C4-2B (cell line): ENCODE results near the gene PLEKHO1.

ENCODE experiments used
- ZFX ChIP-seq: fragments of 450-650 bp; IDR thresholded peaks from 2 replicates; pipeline ENCODE4 v1.6.1; 2017
- TF ChIP-seq, protein P1 (sequence below): fragments of 450-650 bp; conservative IDR thresholded peaks from 2 replicates; pipeline ENCODE4 v1.5.1; 2017; ENCODE audit warnings: mild to moderate bottlenecking

DNA sequence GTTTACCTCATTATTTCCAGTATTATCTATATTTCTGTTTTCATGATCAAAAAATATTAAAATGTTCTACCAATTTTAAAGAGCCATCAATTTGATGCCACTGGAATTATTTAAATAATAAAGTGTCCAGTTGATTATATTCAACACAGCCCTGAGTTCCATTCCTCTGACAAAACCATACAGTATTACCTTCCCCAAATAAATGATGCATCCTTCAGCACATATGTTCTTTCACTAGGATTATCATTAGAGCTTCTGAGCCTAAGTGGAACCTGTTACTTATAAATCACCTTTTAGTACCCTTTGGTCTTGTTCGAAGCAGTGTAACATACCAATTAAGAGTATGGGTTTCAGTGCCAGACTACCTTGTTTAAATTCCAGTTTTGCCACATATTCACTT, 17.3 kb upstream of the PLEKHO1 start:
- TF ChIP-seq, protein P1, sequence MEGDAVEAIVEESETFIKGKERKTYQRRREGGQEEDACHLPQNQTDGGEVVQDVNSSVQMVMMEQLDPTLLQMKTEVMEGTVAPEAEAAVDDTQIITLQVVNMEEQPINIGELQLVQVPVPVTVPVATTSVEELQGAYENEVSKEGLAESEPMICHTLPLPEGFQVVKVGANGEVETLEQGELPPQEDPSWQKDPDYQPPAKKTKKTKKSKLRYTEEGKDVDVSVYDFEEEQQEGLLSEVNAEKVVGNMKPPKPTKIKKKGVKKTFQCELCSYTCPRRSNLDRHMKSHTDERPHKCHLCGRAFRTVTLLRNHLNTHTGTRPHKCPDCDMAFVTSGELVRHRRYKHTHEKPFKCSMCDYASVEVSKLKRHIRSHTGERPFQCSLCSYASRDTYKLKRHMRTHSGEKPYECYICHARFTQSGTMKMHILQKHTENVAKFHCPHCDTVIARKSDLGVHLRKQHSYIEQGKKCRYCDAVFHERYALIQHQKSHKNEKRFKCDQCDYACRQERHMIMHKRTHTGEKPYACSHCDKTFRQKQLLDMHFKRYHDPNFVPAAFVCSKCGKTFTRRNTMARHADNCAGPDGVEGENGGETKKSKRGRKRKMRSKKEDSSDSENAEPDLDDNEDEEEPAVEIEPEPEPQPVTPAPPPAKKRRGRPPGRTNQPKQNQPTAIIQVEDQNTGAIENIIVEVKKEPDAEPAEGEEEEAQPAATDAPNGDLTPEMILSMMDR, result no peak
- no peak for TF ChIP-seq ZFX
